Neural progenitor cell (in vitro differentiated cells): ENCODE data around the gene SMTNL2. TPM values are rescaled to one million over a fixed set of nuclear protein-coding genes. Genes with fewer than 3 reads are reported as not detected.

Experiments used
- DNase-seq: peaks from one replicate; pipeline ENCODE4 v3.0.0-alpha.2; 2016; ENCODE audit warnings: low spot score
- H2AFZ ChIP-seq: fragments of 200-600 bp; sonication (generic); replicated peaks from 2 replicates; pipeline ENCODE4 v1.6.1; 2016; ENCODE audit warnings: antibody characterized with exemption
- H3F3A ChIP-seq: fragments of 200-600 bp; sonication (generic); 2 replicates; pipeline ENCODE4 v1.6.1; 2016; ENCODE audit warnings: antibody characterized with exemption, low read depth
- H3K27ac ChIP-seq: fragments of 200-600 bp; sonication (generic); 2 replicates; pipeline ENCODE4 v1.5.1; 2016; ENCODE audit warnings: mild to moderate bottlenecking
- H3K27me3 ChIP-seq: fragments of 200-600 bp; sonication (generic); 2 replicates; pipeline ENCODE4 v1.6.1; 2016; ENCODE audit warnings: mild to moderate bottlenecking, moderate library complexity
- H3K36me3 ChIP-seq: fragments of 200-600 bp; sonication (generic); 2 replicates; pipeline ENCODE4 v1.5.1; 2016
- H3K4me1 ChIP-seq: fragments of 200-600 bp; sonication (generic); 2 replicates; pipeline ENCODE4 v1.6.1; 2016; ENCODE audit warnings: mixed run types
- H3K4me2 ChIP-seq: fragments of 200-600 bp; sonication (generic); 2 replicates; pipeline ENCODE4 v1.6.1; 2016
- H3K4me3 ChIP-seq: fragments of 200-600 bp; sonication (generic); 2 replicates; pipeline ENCODE4 v1.5.1; 2016
- H3K79me2 ChIP-seq: fragments of 200-600 bp; sonication (generic); 2 replicates; pipeline ENCODE4 v1.6.1; 2016; ENCODE audit warnings: low read depth
- H3K9ac ChIP-seq: fragments of 200-600 bp; sonication (generic); 2 replicates; pipeline ENCODE4 v1.6.1; 2016
- H3K9me3 ChIP-seq: fragments of 200-600 bp; sonication (generic); 2 replicates; pipeline ENCODE4 v1.5.1; 2016; ENCODE audit warnings: low read depth
- H4K20me1 ChIP-seq: fragments of 200-600 bp; sonication (generic); 2 replicates; pipeline ENCODE4 v1.6.1; 2016; ENCODE audit warnings: low read depth
- H3K27ac Mint-ChIP-seq: 3 replicates; pipeline ENCODE4 v1.8.0; 2021; ENCODE audit warnings: mixed read lengths
- H3K27me3 Mint-ChIP-seq: 2 replicates; pipeline ENCODE4 v1.8.0; 2022; ENCODE audit warnings: low read depth, mild to moderate bottlenecking, inconsistent platforms, moderate library complexity, mixed read lengths; ENCODE audit not compliant: insufficient read depth
- H3K36me3 Mint-ChIP-seq: 3 replicates; pipeline ENCODE4 v1.8.0; 2021; ENCODE audit warnings: mixed read lengths
- H3K4me1 Mint-ChIP-seq: 3 replicates; pipeline ENCODE4 v1.8.0; 2021; ENCODE audit warnings: mixed read lengths
- H3K4me3 Mint-ChIP-seq: 3 replicates; pipeline ENCODE4 v1.8.0; 2021; ENCODE audit warnings: mild to moderate bottlenecking, moderate library complexity, mixed read lengths
- H3K9me3 Mint-ChIP-seq: 3 replicates; pipeline ENCODE4 v1.8.0; 2020; ENCODE audit warnings: mixed read lengths
- CTCF ChIP-seq: fragments of 200-600 bp; sonication (generic); IDR thresholded peaks from 2 replicates; pipeline ENCODE4 v1.5.1; 2017; ENCODE audit warnings: antibody characterized with exemption, mild to moderate bottlenecking
- EZH2 ChIP-seq: fragments of 200-600 bp; sonication (generic); IDR thresholded peaks from 2 replicates; pipeline ENCODE4 v1.6.1; 2017; ENCODE audit warnings: antibody characterized with exemption, mild to moderate bottlenecking, moderate library complexity
- EZH2phosphoT487 ChIP-seq: fragments of 200-600 bp; sonication (generic); IDR thresholded peaks from 2 replicates; pipeline ENCODE4 v1.6.1; 2017; ENCODE audit warnings: antibody characterized with exemption
- total RNA-seq: library from RNA; depleted of rRNA; stranded (reverse); fragments of >200 nt; gene quantifications from 2 replicates; pipeline ENCODE4 v1.2.3, GENCODE V29; 2015; ENCODE audit warnings: low replicate concordance

Gene SMTNL2
- total RNA-seq, 1 donor from 2014 or later: 3.0 TPM

- Mint-ChIP-seq H3K4me1 (peaks cover 24% of the 10 kb centered on the region), H3K4me3 (no peak overlapping the region), H3K9me3 (no peaks in the 10 kb centered on the region), H3K27ac (no peak overlapping the region), H3K36me3 (no peaks in the 10 kb centered on the region), H3K27me3 (peaks cover 4% of the 10 kb centered on the region)
- H3K9me3 ChIP-seq: no peaks in the 10 kb centered on the region
- H3K4me1 ChIP-seq: peaks cover 18% of the 10 kb centered on the region
- H3K27me3 ChIP-seq: peaks cover 4% of the 10 kb centered on the region
- DNase-seq: no peak
- H3K36me3 ChIP-seq: no peaks in the 10 kb centered on the region
- no peak overlapping the region for H3K4me2 ChIP-seq
- H3K9ac ChIP-seq: no peak overlapping the region
- H3K4me3 ChIP-seq: no peak overlapping the region
- TF ChIP-seq EZH2phosphoT487: no peak
- no peak for TF ChIP-seq EZH2
- no peak for TF ChIP-seq CTCF
- H4K20me1 ChIP-seq: no peaks in the 10 kb centered on the region
- H3K27ac ChIP-seq: no peak overlapping the region
- H3K79me2 ChIP-seq: no peaks in the 10 kb centered on the region
- H3F3A ChIP-seq: peaks cover 17% of the 10 kb centered on the region
- H2AFZ ChIP-seq: no peak overlapping the region
These were observed 14.7 kb upstream of the SMTNL2 start for GRCh38 chr17:4569591-4569990.

GRCh38 chr17:4572131-4572530 lies 12.2 kb upstream of the SMTNL2 start:
- Mint-ChIP-seq H3K27ac (no peak overlapping the region), H3K36me3 (no peaks in the 10 kb centered on the region), H3K4me3 (no peak overlapping the region), H3K9me3 (no peaks in the 10 kb centered on the region), H3K4me1 (peaks cover 27% of the 10 kb centered on the region), H3K27me3 (no peaks in the 10 kb centered on the region)
- H3K27me3 ChIP-seq: no peaks in the 10 kb centered on the region
- peaks cover 34% of the 10 kb centered on the region for H3K4me1 ChIP-seq
- DNase-seq: no peak
- H4K20me1 ChIP-seq: no peaks in the 10 kb centered on the region
- H3K4me3 ChIP-seq: no peak overlapping the region
- no peak overlapping the region for H2AFZ ChIP-seq
- H3F3A ChIP-seq: peaks cover 19% of the 10 kb centered on the region
- no peak overlapping the region for H3K4me2 ChIP-seq
- no peaks in the 10 kb centered on the region for H3K36me3 ChIP-seq
- no peak overlapping the region for H3K9ac ChIP-seq
- no peaks in the 10 kb centered on the region for H3K79me2 ChIP-seq
- no peak for TF ChIP-seq CTCF
- TF ChIP-seq EZH2phosphoT487: no peak
- no peak for TF ChIP-seq EZH2
- H3K27ac ChIP-seq: no peak overlapping the region
- H3K9me3 ChIP-seq: no peaks in the 10 kb centered on the region

- H3K9me3 Mint-ChIP-seq: no peaks in the 10 kb centered on the region
- Histone ChIP-seq H4K20me1 (no peaks in the 10 kb centered on the region), H3K4me2 (no peak overlapping the region), H3K9ac (no peak overlapping the region), H3K36me3 (no peaks in the 10 kb centered on the region), H2AFZ (no peak overlapping the region), H3K27ac (no peak overlapping the region), H3F3A (peaks cover 24% of the 10 kb centered on the region), H3K79me2 (no peaks in the 10 kb centered on the region), H3K27me3 (no peaks in the 10 kb centered on the region), H3K9me3 (no peaks in the 10 kb centered on the region), H3K4me1 (peaks cover 40% of the 10 kb centered on the region), H3K4me3 (no peak overlapping the region)
- H3K4me1 Mint-ChIP-seq: peaks cover 36% of the 10 kb centered on the region
- H3K4me3 Mint-ChIP-seq: no peak overlapping the region
- TF ChIP-seq EZH2phosphoT487: no peak
- TF ChIP-seq CTCF: no peak
- no peak for TF ChIP-seq EZH2
- no peaks in the 10 kb centered on the region for H3K36me3 Mint-ChIP-seq
- H3K27me3 Mint-ChIP-seq: no peaks in the 10 kb centered on the region
- DNase-seq: no peak
- H3K27ac Mint-ChIP-seq: no peak overlapping the region
These were observed 11.2 kb upstream of the SMTNL2 start for GRCh38 chr17:4573115-4573514.
